Caco-2 (cell line): ENCODE measurements around the gene COL27A1. TPM values are rescaled to one million over a fixed set of nuclear protein-coding genes. Genes with fewer than 3 reads are reported as not detected.

Source experiments
- BruUV-seq: library from RNA; stranded (reverse); fragments of 400-500 nt; replicated peaks from 2 replicates; lab custom pipeline; 2021; lab: Mats Ljungman, UMichigan
- CTCF ChIA-PET: fragments of 300-600 bp; sonication (Branson Sonifier 250); formaldehyde crosslinking; loops from one replicate; lab custom pipeline; 2022; ENCODE audit warnings: antibody characterized with exemption; lab: Charles Lee
- POLR2A ChIA-PET: fragments of 300-600 bp; sonication (Branson Sonifier 250); formaldehyde crosslinking; loops from one replicate; lab custom pipeline; 2022; ENCODE audit warnings: antibody characterized with exemption; lab: Charles Lee
- DNase-seq, 2 experiments: peaks; one replicate each; pipeline versions ENCODE4 v3.0.0 to v3.0.0-alpha.2; 2020 to 2022
- H3K27me3 ChIP-seq: replicated peaks from 2 replicates; pipeline ENCODE4 v1.6.0; 2011; ENCODE audit warnings: low read length; ENCODE audit not compliant: control insufficient read depth, insufficient read depth
- H3K36me3 ChIP-seq: 2 replicates; pipeline ENCODE4 v1.5.1; 2011; ENCODE audit warnings: low read length; ENCODE audit not compliant: control insufficient read depth, insufficient read depth
- H3K4me1 ChIP-seq: fragments of 250-450 bp; sonication (Bioruptor Pico); 2 replicates; pipeline ENCODE4 v1.5.1; 2020; ENCODE audit warnings: mild to moderate bottlenecking
- H3K4me3 ChIP-seq: 2 replicates; pipeline ENCODE4 v1.5.1; 2011; ENCODE audit warnings: low read depth, mild to moderate bottlenecking, control low read depth, low read length
- H3K9me3 ChIP-seq: fragments of 250-450 bp; sonication (Bioruptor Pico); 2 replicates; pipeline ENCODE4 v1.5.1; 2020; ENCODE audit warnings: mild to moderate bottlenecking, moderate library complexity
- H3K27ac Mint-ChIP-seq: one replicate; pipeline ENCODE4 v1.8.0; 2022; ENCODE audit warnings: mixed read lengths; ENCODE audit not compliant: unreplicated experiment
- H3K27me3 Mint-ChIP-seq: one replicate; pipeline ENCODE4 v1.8.0; 2022; ENCODE audit warnings: mixed read lengths; ENCODE audit not compliant: insufficient read depth, unreplicated experiment
- H3K36me3 Mint-ChIP-seq: one replicate; pipeline ENCODE4 v1.8.0; 2022; ENCODE audit warnings: mild to moderate bottlenecking, mixed read lengths; ENCODE audit not compliant: insufficient read depth, unreplicated experiment
- H3K4me1 Mint-ChIP-seq: one replicate; pipeline ENCODE4 v1.8.0; 2022; ENCODE audit warnings: low read depth, mixed read lengths; ENCODE audit not compliant: unreplicated experiment
- H3K4me3 Mint-ChIP-seq: one replicate; pipeline ENCODE4 v1.8.0; 2022; ENCODE audit warnings: mild to moderate bottlenecking, moderate library complexity, mixed read lengths; ENCODE audit not compliant: unreplicated experiment
- H3K9me3 Mint-ChIP-seq: one replicate; pipeline ENCODE4 v1.8.0; 2022; ENCODE audit warnings: mixed read lengths; ENCODE audit not compliant: unreplicated experiment
- intact Hi-C: fragments of 100-400 bp; cut with micrococcal nuclease; formaldehyde crosslinking; loops from one replicate; pipeline ENCODE4 v1.10.0; 2022; ENCODE audit not compliant: unreplicated experiment
- total RNA-seq: library from RNA; stranded (reverse); gene quantifications from 2 replicates; pipeline ENCODE4 v1.2.3, GENCODE V29; 2022
- TF ChIP-seq, protein P1 (sequence below), 2 experiments: fragments of 200-600 bp in 1 of 2; IDR thresholded peaks; 1 replicate in 1 of 2; 2 replicates in 1 of 2; pipeline versions ENCODE4 v1.5.1 to v1.8.0; 2011 to 2022; ENCODE audit warnings: antibody characterized with exemption in 1 of 2, control low read depth in 1 of 2, inconsistent platforms in 1 of 2, low read depth in 1 of 2, low read length in 1 of 2, mild to moderate bottlenecking in 1 of 2, moderate library complexity in 1 of 2; ENCODE audit not compliant: insufficient read depth in 1 of 2, severe bottlenecking in 1 of 2, unreplicated experiment in 1 of 2

COL27A1 gene
- total RNA-seq, 1 experiment from 2014 or later: 31.1 TPM

DNA sequence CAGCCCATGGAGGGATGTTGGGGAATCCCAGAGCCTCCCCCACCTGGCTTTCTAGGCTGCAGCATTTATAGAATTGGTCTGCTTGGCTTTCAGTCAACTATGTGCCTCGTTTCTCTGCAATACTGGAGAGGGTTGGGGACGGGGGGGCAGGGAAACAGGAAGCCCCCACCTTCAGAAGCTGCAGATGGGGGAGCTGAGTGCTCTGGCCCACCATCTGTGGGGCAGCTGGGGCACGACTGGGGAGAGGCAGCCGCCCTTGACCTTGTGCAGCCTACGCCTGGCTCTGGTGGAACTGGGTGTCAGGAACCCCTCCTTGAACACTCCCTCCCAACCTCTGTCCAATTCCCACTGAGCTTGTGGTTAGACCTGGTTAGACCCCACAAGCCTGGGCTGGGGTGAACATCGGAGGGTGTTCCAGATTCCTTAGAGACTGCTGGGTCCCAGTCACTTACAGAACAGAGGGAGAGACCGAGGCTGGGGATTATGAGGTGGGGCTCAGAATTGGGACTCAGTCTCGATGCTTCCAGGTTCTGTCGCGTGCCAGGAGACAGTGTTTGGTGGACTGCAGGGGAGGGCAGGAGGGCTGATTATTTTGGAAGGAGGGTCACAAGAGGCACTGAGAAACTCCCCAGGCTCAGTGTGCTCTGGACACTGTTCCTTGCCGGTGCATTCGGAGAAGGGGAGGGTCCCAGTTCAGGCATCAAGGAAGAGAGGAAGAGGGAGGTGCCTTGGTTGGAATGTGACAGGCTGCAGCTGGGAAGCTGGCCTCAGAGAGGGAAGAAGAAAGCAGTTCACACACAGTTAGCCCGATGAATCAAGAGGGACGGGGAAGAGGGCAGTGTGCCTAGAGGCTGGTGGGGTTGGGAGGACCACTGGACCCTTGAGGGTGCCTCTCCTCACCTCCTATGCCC, 25.6 kb downstream of the COL27A1 start:
- H3K4me1 ChIP-seq: peaks cover 12% of the 10 kb centered on the region
- BruUV-seq: no TSS peak
- no peaks in the 10 kb centered on the region for H3K27me3 ChIP-seq
- no peak for DNase-seq
- TF ChIP-seq, protein P1, sequence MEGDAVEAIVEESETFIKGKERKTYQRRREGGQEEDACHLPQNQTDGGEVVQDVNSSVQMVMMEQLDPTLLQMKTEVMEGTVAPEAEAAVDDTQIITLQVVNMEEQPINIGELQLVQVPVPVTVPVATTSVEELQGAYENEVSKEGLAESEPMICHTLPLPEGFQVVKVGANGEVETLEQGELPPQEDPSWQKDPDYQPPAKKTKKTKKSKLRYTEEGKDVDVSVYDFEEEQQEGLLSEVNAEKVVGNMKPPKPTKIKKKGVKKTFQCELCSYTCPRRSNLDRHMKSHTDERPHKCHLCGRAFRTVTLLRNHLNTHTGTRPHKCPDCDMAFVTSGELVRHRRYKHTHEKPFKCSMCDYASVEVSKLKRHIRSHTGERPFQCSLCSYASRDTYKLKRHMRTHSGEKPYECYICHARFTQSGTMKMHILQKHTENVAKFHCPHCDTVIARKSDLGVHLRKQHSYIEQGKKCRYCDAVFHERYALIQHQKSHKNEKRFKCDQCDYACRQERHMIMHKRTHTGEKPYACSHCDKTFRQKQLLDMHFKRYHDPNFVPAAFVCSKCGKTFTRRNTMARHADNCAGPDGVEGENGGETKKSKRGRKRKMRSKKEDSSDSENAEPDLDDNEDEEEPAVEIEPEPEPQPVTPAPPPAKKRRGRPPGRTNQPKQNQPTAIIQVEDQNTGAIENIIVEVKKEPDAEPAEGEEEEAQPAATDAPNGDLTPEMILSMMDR (IDR thresholded peaks at IDR 0.05; ENCODE audit: insufficient read depth in 1 of 2, low read depth in 1 of 2, low read length in 1 of 2, severe bottlenecking in 1 of 2, unreplicated experiment in 1 of 2): no peak
- Mint-ChIP-seq H3K9me3 (no peaks in the 10 kb centered on the region), H3K27me3 (no peaks in the 10 kb centered on the region), H3K4me3 (no peak overlapping the region), H3K36me3 (peaks cover 8% of the 10 kb centered on the region), H3K27ac (no peak overlapping the region), H3K4me1 (peaks cover 9% of the 10 kb centered on the region)
- intact Hi-C loops: no loop called here
- H3K4me3 ChIP-seq: no peak overlapping the region
- no peaks in the 10 kb centered on the region for H3K9me3 ChIP-seq
- ChIA-PET CTCF (no interaction called here), POLR2A (no interaction called here)
- peaks cover 3% of the 10 kb centered on the region for H3K36me3 ChIP-seq

DNA sequence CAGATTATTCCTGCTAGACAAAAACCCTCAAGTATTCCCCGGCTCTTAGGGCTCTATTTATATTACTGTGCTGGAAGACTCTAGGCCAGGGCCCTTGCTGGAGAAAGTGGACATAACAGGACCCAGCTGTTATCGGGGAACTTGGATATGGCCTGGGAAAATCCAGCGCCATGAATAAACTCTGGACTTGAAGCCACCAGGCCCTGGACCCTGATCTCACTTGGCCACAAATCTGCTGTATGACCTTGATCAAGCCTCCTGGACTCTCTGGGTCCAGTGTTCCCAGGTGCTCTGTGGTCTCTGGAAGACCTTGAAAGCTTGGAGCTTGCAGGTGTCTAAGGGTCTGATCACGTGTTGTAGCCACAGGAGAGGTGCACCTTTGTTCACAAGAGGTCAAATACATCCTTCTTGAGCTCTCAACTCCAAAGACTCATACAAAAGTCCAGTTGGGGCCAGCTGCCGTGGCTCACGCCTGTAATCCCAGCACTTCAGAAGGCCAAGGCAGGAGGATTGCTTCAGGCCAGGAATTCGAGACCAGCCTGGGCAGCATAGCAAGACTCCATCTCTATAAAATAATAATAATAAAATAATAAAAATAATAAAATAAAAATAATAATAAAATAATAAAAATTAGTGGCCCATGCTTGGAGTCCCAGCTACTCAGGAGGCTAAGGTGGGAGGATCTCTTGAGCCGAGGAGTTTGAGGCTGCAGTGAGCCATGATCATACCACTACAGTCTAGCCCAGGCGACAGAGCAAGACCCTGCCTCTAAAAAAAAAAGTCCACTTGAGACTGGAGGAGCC, 26.5 kb downstream of the COL27A1 start:
- peaks cover 7% of the 10 kb centered on the region for H3K4me1 Mint-ChIP-seq

DNA sequence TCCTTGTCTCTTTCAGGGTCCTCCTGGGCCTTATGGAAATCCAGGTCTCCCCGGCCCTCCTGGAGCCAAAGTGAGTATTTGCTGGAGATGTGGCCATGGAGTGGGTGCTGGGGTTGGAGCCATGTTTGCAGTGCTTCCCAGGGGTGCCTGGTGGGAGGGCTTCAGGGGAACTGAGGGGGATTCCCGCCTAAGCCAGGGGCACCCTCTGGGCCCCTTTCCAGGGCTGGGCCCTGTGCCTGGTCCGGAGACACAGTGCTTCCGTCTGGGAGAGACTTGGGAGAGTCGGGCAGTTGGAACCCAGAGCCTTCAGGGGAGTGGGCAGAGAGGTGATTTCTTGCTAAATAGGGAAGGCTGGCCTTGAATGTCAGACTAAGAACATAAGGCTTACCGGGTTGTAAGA, 27.7 kb downstream of the COL27A1 start:
- Mint-ChIP-seq H3K27ac (no peak overlapping the region), H3K9me3 (no peaks in the 10 kb centered on the region), H3K4me3 (no peak overlapping the region), H3K4me1 (no peaks in the 10 kb centered on the region), H3K27me3 (no peaks in the 10 kb centered on the region), H3K36me3 (peaks cover 13% of the 10 kb centered on the region)
- POLR2A ChIA-PET: no interaction called here
- CTCF ChIA-PET: no interaction called here
- H3K4me1 ChIP-seq: peaks cover 4% of the 10 kb centered on the region
- intact Hi-C loops: no loop called here
- TF ChIP-seq, protein P1 (IDR thresholded peaks at IDR 0.05; ENCODE audit: insufficient read depth in 1 of 2, low read depth in 1 of 2, low read length in 1 of 2, severe bottlenecking in 1 of 2, unreplicated experiment in 1 of 2): no peak
- no TSS peak for BruUV-seq
- no peaks in the 10 kb centered on the region for H3K9me3 ChIP-seq
- no peak overlapping the region for H3K4me3 ChIP-seq
- peaks cover 3% of the 10 kb centered on the region for H3K36me3 ChIP-seq
- no peaks in the 10 kb centered on the region for H3K27me3 ChIP-seq
- DNase-seq: no peak

More for the DNA sequence above, 26.5 kb downstream of the COL27A1 start:
- Mint-ChIP-seq H3K36me3 (peaks cover 13% of the 10 kb centered on the region), H3K4me3 (no peak overlapping the region), H3K9me3 (no peaks in the 10 kb centered on the region), H3K27ac (no peak overlapping the region), H3K27me3 (no peaks in the 10 kb centered on the region)
- no peak for DNase-seq
- peaks cover 12% of the 10 kb centered on the region for H3K4me1 ChIP-seq
- peaks cover 3% of the 10 kb centered on the region for H3K36me3 ChIP-seq
- H3K9me3 ChIP-seq: no peaks in the 10 kb centered on the region
- no peaks in the 10 kb centered on the region for H3K27me3 ChIP-seq
- BruUV-seq: no TSS peak
- CTCF ChIA-PET: no interaction called here
- TF ChIP-seq, protein P1 (IDR thresholded peaks at IDR 0.05; ENCODE audit: insufficient read depth in 1 of 2, low read depth in 1 of 2, low read length in 1 of 2, severe bottlenecking in 1 of 2, unreplicated experiment in 1 of 2): no peak
- POLR2A ChIA-PET: no interaction called here
- intact Hi-C loops: no loop called here
- no peak overlapping the region for H3K4me3 ChIP-seq
